ENCODE results near the gene THAP5.

The THAP5 gene

DNA sequence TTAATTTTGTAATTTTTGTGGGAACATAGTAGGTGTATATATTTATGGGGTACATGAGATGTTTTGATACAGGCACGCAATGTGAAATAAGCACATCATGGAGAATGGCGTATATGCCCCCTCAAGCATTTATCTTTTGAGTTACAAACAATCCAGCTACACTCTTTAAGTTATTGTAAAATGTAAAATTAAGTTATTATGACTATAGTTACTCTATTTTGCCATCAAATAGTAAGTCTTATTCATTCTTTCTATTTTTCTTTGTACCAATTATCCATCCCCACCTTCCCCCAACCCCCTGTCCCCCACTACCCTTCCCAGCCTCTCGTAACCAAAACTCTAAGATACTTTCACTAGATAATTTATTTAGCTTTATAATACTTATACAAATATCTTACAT lies 35.8 kb downstream of the THAP5 start:
- DNase-seq (ENCODE audit: low read depth in 2 of 2): no peak

DNA sequence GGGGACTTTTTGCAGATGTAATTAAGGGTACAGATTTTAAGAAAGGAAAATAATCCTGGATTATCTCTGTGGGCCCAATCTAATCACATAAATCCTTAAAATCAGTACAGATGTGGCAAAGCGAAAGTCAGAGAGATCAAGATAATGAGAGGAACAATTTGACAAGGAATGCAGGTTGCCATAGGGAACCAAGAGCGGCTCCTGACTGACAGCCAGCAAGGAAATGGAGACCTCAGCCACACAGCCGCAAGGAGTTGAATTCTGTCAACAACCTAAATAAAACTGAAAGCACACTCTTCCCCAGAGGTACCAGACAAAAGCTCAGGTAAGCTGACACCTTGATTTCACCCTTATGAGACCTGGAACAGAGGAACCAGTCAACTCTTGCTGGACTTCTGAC lies 40.2 kb downstream of the THAP5 start:
- DNase-seq (ENCODE audit: low read depth in 2 of 2): no peak

DNA sequence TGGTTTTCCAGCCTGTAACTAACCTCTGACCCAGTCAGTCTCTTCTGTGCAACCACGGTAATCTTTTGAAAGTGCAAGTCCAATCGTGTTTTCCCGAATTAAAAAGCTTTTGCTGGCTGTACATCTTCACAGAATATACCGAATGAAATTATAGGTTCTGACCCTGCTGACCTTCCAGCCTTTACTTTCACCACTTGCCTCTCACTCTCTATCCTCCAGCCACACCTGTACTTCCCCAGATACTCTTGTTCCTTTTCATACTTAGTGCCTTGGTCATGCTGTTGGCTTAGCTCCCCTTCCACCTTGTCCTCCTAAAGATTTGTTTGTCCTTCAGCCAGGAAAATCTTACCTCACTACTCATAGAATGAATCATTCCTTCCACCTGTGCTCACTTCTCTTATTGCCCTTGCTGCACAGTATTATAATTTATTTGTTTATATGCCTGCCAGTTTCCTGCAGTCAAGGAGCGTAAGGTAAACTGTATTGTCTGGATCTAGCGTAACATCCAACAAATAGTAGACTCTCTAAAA lies 41.3 kb downstream of the THAP5 start:
- DNase-seq (ENCODE audit: low read depth in 2 of 2): no peak

DNA sequence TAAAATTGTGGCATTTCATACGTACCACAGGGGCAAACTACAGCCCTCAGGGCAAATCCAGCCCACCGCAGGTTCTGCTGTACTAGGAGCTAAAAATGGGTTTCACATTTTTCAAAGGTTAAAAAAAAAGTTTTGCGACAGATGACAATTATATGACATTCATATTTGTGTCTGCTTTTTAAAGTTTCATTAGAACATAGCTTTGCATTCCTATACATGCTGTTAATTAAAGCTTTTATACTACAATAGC lies 42.8 kb downstream of the THAP5 start:
- DNase-seq (ENCODE audit: low read depth in 2 of 2): no peak

DNA sequence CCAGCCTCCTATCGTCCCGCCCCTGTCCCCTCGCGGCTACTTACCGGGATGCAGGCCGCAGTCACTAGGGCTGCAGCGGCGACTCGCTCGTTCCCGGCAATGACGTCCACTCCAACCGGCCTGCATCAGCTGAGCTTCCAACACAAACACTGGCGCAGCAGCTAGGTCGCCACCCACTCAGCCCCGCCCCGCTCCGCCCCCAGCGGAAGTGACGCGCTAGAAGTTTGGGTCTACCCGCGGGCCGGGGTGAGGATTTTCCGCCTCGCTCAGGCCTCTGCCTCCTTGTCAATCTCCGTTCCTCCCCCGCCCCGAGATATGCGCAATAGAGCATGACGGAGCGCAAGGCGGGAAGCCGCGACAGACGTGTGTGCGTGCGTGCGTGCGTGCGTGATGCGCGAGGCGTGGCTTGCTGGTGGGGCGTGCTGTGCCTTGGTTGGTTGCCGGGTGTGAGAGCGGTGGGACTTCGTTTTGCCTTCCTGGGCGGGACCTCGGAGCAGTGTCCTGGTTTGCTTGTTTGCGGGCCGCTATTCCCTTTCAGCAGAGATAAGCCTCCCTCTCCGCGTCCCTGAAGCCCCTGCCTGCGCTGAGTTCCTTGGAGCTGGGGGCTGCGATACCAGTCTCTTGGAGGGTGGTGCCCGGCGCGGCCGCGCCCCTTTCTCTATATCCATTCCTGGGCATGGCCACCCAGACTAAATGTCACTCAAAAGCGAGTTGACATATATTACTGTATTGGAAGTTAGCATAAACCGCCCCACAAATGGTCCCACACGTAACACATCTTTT lies 43.3 kb downstream of the THAP5 start, which contains the start of gene PNPLA8:
PNPLA8 (minus strand) TSS at position 151 of the 783 bp plus-strand sequence. CDS start 10,644 bp downstream, outside the sequence.
- DNase-seq (ENCODE audit: low read depth in 2 of 2): peak; percentile 100

DNA sequence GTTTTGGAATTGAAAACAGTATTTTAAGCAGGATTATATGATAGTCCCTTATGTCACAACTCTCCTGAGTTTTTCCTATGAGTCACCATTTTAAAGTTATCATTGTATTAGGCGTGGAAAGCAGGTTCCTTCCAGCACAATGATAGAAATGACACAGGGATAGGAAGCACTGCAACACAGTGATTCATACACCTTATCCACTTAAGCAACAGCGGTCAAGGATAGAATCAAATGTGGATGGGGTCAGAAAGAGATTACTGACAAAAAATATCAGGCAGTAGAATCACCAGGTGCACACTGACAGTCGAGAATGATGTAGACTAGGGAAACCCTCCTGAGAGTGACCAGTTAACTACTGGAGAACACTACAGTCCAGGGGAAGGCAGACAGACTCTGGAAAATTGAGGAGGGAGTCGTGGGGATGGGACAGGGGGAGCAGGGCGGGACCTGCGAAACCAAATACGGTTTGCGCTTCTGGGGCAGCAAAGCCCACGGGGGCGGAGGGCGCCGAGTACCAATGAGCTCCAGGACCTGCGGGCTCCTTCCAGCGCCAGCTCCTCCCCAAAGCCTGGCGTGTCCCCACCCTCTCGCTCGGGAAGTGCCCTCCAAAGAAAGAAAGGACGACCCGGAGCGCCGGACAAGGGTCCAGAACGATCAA lies 44.0 kb downstream of the THAP5 start:
- DNase-seq (ENCODE audit: low read depth in 2 of 2): peak in 1 of 2 donors; percentile 42

DNA sequence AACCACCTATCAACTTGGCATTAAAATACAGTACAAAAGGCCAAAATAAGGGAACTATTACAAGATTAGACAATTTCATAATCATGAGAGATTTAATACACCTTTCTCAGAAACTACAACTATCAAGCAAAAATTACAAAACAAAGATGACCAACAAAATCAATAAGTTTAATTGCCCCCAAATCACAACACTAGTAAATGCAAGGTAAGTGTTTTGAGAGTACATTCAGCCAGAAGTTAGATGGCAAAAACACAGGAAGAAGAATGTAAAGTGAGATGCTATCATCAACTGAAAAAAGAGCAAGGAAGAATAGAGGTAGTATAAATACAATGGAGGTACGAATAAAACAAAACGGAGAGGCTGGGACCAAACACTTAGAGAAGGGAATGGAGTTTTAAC lies 46.7 kb downstream of the THAP5 start:
- DNase-seq (ENCODE audit: low read depth in 2 of 2): no peak

DNA sequence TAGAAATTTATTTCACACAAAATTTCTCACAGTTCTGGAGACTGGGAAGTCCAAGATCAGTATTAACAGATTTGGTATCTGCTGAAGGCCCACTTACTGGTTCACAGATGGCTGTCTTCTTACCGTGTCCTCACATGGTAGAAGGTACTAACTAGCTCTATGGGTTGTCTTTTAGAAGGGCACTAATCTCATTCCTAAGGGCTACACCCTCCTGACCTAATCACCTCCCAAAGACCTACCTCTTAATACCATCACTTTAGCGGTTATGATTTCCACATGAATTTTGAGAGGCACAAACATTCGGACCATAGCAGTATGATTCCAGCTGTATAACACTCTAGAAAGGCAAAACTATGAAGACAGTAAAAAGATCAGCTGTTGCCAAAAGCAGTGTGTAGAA lies 51.6 kb downstream of the THAP5 start:
- no peak for DNase-seq (ENCODE audit: low read depth in 2 of 2)

DNA sequence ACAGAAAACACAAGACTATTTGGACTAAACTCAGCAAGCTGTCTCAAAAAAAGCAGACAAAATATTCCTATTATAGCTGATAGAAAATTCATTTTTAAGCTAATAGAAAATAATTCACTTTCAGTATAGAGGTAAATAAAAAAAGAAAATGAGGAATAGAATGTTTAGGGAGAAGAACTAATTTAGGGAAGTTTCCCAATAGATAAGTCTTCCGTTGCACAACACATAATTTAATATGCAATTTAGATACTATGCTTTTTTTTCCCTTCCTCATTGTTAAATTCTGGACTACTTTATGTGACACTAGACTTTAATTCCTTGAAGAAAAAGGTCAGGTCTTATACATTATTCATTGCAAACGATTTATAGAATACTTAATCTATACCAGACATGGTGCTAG lies 53.9 kb downstream of the THAP5 start:
- no peak for DNase-seq (ENCODE audit: low read depth in 2 of 2)

DNA sequence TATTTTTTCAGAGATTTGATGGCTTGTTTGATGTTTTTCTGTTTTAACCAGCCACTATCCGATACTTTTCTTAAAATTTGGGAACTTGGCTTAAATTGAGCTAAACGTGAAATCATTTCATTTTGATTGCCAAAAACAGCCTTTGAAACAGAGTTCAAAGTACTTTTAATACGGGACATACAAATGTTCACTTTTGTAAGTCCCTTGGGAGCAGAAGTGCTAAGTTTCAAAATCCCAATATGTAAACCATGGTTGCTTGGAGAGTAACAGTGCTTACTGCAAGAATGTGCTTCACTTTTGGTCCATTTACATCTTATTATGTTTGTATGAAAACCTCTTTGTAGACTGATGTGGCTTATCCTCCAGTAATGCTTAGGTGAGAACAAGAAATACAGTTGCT lies 54.5 kb downstream of the THAP5 start:
- DNase-seq (ENCODE audit: low read depth in 2 of 2): no peak

Measured in stimulated activated CD4-positive, alpha-beta T cell treated with anti-CD3 and anti-CD28 coated beads, Interleukin-4, amount 100 ng/mL, for 48 hours (primary cell).